RKO (cell line): Measurements from ENCODE around the gene SWI5.

Experiments used
- DNase-seq: peaks from one replicate; pipeline ENCODE4 v3.0.0-alpha.2; 2016; ENCODE audit warnings: low spot score

SWI5 gene

DNA sequence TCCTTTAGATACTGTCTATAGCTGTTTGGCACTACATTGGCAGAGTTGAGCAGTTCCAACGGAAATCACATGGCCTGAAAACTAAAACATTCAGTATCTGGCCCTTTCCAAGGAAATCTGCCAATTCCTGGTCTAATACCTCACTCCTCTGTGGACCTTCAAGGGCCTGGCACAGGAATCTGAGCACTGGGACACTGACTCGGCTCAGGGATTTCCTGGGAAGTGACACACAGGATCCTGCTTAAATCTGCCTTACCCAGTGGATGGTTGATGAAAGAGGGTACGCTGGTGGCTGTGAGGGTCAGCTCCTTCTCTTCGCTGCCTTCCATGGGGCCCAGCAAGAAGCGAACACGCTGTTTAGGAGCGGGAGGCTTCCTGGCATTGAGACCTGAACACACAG is 45.3 kb downstream of the SWI5 start:
- DNase-seq: peak; percentile 52

DNA sequence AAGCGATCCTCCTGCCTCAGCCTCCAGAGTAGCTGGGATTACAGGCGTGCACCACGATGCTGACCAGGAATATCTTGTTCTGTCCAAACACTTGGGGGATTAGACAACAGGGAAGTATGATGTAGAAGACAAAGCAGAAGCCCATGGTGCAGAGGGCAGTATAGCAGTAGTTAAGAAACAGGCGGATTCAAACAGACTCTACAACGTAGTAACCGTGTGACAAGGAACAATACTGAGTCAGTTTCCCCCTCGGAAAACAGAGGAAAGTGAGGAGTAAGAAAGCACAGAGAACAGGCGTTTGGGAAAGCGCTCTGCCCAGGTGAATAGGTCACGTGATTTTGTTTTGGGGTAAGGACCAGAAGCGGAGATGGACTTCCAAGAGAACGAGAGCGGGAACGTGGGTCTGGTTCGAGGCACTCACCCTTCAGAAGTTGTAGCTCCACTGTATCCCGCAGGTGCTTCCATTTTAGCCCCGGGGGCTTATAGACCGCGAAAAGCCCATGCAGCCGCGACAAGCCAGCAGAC is 45.9 kb downstream of the SWI5 start:
- no peak for DNase-seq

DNA sequence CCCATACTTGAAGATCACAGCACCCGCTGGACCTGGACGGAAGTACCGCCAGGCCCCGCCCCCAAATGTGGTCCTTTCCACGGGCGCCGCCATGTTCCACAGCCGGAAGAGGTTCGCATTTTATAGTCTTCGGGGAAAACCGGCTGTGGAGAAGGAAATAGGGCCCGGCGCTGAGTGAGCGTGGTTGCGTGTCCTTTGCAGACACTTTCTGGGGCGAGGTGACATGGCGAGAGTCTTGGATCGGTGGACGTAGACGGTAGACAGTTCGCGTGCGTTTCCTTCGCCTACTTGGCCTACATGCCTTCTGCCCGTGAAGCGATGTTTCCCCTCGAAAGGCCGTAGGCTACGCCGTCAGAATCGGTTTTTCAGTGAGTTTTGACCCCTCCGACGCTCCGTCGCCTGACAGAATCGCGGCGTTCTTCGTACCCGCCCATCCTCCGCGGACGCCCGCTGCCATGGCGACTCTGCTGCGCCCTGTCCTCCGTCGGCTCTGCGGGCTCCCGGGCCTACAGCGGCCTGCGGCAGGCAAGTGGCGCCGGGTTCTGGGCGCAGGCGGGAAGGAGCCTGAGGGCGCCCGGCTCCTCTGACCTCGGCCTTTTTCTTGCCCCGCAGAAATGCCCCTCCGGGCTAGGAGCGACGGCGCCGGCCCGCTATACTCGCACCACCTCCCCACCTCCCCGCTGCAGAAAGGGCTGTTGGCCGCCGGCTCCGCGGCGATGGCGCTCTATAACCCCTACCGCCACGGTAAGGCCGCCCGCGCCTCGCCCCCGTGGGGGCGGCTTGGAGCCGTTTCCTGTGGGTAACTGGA is 46.5 kb downstream of the SWI5 start, which contains the start of the genes COQ4 and TRUB2:
Gene COQ4, plus strand, starts transcription at position 436 of the 808 bp plus-strand sequence. Its CDS starts 20 bp downstream, at position 456.
Gene TRUB2, minus strand, starts transcription at position 44 of the 808 bp plus-strand sequence. Its CDS starts 39 bp downstream, at position 5.
- peak; percentile 99 for DNase-seq

DNA sequence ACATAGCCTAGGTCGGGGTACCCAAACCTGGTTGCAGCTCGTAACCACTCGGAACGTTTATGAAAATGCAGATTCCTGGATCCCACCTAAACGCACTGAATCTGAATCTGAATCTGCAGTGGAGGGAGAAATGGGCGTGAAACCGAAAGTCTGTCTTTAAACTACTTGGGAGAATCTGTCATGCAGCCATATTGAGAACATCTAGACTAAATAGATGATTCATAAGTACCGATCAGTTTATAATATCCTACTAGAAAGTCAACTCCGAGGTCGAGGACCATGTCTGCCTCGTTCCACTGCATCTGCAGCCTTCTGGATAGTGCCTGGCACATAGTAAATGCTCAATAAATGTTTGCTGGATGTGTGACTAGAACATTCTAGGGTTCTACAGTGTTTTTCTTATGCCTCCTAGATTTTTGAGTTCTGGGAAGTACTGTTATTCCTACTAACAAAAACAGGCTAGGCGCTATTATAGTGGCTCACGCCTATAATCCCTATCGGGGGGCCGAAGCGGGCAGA is 47.2 kb downstream of the SWI5 start:
- DNase-seq: peak; percentile 71

DNA sequence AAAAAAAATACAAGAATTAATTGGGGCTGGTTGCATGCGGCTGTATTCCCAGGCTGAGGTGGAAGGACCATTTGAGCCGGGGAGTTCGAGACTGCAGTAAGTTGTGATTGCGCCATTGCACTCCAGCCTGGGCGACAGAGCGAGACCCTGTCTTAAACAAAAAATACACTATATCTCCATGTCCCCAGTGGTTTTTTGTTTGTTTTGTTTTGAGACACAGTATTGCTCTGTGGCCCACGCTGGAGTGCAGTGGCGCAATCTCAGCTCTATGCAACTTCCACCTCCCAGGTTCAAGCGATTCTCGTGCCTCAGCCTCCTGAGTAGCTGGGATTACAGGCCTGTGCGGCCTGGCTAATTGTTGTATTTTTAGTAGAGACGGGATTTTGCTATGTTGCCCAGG is 47.7 kb downstream of the SWI5 start:
- DNase-seq: no peak

DNA sequence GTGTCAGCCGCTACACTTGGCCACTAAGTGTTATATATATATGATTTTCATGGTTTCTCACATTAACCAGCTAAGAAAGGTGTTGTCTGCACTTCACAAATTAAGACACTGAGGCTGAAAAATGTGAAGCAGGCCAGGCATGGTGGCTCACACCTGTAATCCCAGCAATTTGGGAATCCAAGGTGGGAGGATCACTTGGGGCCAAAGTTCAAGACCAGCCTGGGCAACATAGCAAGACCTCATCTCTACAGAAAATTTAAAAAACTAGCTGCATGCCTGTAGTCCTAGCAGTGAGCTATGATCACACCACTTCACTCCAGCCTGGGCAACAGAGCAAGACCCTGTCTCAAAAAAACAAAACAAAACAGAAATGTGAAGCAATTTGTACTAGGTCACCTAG is 48.3 kb downstream of the SWI5 start:
- no peak for DNase-seq

DNA sequence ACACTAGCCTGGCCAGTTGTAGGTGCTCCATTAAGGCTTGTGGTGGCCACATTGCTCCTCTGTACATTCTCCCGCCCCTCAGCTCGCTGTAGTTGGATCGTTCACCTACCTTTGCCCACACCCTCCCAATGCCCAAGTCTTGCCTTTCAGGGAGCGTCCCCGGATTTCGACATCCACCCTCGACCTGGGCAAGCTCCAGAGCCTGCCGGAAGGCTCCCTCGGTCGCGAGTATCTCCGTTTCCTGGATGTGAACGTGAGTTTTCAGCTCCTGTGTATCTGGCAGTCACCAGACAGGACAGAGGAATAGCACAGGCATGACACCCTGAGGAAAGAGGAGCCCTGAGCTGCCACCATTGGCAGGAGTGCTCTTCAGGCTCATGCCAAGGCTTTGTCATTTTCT is 49.6 kb downstream of the SWI5 start:
- DNase-seq: no peak

DNA sequence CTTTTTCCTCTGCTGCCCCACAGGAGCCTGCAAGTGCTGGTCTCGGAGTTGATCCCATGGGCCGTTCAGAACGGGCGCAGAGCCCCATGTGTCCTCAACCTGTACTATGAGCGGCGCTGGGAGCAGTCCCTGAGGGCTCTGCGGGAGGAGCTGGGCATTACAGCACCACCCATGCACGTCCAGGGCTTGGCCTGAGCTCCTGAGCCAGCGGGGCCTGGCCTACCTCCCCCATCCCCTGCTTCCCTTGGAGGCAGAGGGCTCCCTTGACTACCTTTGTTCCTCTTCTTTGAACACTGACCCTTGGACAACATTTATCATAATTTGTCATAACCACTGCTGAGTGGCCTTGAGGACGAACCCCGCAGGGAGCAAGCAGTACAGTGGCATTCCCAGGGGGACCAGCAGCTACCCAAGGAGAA is 57.4 kb downstream of the SWI5 start:
- no peak for DNase-seq

DNA sequence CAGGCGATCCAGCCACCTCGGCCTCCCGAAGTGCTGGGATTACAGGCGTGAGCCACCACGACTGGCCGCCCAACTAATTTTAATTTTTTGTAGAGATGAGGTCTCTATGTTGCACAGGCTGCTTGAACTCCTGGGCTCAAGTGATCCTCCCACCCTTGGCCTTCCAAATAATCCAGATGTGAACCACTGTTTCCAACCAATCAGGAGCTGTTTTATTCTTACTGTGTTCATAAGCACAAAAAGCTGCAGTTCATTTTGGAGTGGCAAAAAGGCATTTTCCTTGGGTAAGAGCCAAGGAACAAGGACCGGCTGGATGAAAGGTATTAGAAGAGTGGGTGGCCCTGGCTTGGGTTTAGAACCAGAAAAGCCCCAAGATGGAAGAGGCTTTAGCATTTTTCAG is 59.1 kb downstream of the SWI5 start:
- no peak for DNase-seq

DNA sequence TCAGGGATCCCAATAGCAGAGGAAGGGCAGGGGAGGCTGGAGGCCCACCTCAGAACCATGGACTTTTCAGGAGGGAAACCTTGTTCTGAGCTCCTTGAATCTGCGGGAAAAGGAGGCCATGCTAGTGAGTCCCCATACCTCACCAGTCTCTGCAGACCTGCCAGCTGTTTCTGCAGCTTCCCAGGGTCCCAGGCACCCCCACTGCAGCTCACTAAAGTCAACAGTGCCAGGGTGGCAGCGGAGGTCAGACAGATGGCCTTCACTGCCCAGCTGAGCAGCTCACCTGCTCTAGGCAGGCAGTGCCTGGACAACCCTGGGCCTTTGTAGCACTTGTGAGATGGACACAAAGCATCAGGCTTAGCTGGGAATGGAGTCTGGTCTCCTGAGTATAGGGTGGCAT is 59.8 kb downstream of the SWI5 start:
- DNase-seq: no peak

DNA sequence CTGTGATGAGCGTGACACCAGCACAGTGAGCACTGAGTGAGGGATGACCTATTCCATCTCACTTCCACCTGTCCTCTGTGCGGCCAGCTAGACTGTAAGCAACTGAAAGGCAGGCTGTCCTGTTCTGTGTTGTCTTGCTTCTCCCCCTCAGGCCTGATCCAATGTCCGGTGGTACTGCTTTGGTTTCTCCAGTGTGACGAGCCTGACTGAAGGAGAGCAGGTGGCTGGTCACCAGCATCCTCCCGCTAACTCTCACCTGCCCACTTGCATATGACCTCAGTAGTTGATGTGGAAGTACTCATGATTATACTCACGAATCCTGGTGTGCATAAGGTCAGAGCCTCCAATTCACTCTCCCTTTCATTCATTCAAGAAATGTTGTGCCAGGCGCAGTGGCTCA is 61.9 kb downstream of the SWI5 start:
- DNase-seq: no peak
